Brain pericyte (primary cell): ENCODE data around the gene PDE4D.

Experiments
- DNase-seq: peaks from one replicate; pipeline ENCODE4 v3.0.0-alpha.2; 2012; ENCODE audit warnings: low read depth, low spot score

The PDE4D gene

DNA sequence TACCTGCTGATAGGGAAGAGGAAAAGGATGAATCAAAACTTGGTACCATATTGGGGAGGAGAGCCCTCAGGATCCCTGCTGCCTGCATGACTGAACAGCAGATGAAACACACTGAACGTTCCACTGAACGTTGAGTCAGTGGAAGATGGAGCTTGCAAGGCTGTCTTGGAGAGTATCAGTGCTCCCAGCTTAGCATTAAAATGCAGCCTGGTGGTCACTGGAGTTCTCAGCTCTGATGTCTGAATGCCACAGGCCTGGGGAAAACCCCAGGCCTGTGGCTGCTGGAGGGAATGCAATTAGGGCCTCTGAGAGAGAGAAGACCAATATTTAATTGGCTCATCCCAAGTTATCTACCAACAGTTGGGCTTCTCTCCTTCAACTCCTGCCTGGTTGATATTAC, 54.5 kb downstream of the PDE4D start:
- DNase-seq, result no peak

- no peak for DNase-seq
Measured at GRCh38 chr5:59838067-59838466, 55.5 kb downstream of the PDE4D start.

DNA sequence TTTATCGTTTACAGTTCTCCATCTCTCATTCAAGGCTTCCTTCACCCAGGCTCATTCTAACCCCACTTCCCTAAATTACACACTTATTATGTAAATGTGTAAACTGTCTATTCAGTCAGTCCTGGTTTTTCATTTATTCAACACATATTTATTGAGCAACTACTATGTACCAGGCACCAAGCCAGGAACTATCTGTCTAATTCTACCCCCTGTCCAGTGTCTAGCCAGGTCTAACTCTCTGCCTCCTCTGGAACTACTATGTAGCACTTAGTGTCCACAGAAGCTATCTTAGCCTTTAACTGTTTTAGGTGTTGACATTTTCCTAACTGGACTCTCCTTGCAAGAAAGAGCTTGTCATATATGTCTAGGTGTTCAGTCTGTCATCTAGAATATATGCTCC, 56.5 kb downstream of the PDE4D start:
- DNase-seq, result no peak

- DNase-seq, result no peak
Measured at GRCh38 chr5:59835800-59836199, 57.7 kb downstream of the PDE4D start.

DNA sequence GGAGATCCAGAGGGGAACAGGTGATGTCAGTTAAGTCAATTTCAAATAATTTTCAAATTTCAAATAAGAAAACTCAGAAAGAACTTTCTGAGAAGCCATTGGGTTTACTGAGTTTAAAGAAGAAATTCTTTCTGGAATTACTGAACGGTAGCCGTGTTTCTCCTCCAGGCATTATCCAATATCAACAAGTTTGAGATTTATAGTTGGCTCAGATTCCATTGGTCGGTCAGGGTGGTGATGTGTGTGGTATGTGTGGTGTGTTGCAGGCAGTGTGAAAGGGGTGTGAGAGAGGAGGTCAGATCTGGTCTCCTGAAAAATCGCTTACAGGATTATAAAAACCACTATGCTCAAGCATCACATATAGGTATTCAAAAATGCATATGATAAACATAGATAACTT, 60.1 kb downstream of the PDE4D start:
- DNase-seq, result no peak

DNA sequence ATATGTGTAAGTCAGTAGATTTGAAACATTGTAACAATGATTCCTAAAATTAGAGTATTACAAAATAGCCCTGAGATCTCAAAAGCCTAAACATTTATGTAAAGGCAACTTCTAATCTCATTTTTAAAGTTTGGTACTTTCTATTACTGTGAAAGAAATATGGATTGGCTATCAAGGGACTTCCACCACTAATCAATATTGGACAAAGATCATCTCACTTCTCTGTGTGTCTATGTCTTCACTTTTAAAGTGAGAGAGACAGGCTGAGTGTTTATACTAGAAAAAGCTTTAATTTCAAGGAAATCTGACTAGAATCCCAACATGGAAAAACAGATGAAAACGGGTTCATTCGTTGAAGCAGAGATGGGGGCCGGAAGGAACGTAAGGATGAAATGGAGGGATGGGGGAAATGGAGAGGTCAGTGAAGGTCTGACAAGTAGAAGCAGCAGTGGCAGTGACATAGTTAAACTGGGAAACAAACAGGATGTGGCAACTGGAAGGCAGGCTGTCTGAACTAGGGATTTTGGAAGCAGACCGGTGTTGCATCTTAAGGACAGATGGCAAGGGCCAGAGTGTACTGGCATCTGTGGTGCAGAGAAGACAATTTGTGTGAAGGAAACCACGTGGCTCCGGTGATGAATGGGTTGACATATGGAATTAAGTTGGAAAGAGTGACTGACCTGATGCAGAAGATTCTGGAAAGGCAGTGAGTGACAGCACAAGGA, 60.8 kb downstream of the PDE4D start:
- no peak for DNase-seq

DNA sequence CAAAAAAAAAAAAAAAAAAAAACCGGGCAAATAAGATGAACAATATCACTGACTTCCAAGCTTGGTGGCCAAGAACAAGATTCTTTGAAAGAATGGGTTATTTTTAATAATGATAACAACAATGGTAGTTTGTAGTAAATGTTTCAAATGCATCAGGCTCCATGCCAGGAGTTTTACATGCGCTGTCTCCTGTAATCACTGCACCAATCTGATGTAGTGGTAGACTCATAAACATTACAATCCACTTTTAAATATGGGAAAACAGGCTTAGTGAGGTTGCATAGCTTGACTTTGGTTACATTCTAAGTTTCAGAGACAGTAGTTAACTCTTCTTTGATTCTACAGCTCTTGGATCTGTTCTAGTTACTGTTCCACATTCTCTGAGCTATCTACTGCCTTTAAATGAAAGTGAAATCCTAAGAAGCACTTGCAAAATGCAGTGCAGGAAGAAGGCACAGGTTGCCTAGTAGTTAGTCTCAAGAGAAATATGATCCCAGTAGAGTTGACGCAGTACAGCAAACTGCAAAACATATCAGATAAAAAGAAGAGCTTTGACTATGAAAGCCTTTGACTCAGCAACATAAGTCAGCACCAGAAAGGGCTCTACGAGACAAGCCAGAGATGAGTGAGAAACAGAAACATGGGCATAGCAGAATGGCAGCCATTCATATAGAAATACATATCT, 62.1 kb downstream of the PDE4D start:
- DNase-seq, result no peak

GRCh38 chr5:59830536-59831200, 62.9 kb downstream of the PDE4D start:
- no peak for DNase-seq

DNA sequence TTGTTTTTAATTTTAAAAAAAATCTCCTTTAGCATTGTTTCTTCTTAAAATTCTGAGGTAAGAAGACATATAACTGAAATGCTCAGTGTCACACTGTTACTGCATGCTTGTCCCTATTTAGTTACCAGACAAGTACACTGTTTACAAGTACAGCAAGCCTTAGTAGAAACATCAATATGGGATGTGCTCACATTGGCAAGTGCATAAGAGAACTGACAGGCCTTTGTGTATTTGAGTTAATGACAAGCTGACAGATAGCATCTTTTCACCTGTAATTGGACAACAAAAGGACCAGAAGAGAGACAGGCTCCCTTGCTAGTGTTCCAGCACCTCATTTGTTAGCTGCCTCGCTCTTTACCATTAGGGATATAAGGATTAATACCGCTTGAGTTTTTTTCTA, 63.6 kb downstream of the PDE4D start:
- no peak for DNase-seq

DNA sequence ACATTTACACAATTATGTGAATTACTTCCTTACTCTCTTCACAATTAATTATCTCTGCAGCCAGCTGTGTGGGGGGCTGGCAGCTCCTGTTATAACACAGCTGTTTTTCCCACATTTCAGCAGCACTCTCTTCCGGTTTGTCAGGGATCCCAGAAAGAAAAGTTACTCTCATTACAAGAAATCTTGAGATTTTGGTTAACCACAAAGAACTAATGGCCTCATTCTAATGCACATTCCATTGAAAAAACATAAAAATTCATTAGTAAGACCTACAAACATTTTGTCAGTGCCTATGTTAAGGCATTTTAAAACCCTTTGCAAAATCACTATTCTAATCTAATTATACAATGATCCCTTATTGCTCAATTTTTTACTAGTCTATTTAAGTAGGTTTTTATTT, 64.1 kb downstream of the PDE4D start:
- DNase-seq, result no peak

- no peak for DNase-seq
Measured at GRCh38 chr5:59828623-59829022, 64.9 kb downstream of the PDE4D start.

- no peak for DNase-seq
Measured at GRCh38 chr5:59826996-59827395, 66.5 kb downstream of the PDE4D start.

DNA sequence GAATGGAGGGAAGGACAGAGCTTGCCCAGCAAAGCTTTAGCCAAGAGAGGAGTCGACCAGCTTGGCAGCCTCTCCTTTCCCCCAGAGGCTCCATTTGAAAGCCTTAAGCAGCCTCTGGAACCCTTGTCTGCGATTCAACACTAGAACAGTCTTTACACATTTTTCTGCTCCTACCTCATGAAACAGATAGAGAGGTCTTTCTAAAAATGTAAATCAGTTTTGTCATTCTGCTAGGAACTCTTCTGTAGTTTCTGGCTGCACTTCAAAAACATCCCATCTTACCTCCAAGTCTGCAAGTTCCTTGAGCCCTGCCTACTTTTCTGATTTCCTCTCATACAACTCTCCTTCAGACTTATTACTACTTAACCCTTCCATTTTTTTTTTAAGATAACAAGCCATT, 70.1 kb downstream of the PDE4D start:
- DNase-seq, result no peak

DNA sequence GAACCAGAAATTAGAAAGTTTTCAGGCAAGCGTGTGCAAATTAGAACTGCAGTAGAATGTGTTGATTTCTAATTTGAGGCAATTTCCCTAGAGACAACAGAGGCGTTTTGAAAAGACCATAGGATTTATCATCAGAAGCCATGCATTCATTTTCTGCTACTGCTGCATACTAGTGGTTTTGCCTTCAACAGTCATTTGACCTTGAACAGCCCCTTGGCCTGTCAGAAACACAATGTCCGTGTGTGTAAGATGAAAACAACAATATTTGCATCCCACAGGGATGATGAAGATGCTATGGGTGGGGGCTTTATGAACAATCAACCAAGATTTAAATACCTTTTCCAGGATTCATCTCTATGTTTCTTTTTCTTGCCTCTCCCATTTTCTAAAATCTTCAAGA, 73.7 kb downstream of the PDE4D start:
- no peak for DNase-seq

DNA sequence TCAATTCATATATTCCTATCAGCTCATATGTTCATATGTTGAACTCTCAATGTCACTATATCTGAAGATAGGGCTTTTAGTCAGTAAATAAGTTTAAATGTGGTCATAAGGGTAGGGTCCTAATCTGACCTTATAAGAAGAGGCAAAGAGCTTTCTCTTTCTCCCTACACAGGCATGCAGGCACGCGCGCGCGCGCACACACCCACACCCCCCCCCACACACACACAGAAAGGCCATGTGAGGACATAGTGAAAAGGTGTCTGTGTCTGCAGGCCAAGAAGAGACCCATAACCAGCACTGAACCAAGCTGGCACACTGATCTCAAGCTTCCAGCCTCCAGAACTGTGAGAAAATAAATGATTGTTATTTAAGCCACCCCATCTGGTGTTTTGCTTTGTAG, 76.0 kb downstream of the PDE4D start:
- no peak for DNase-seq

GRCh38 chr5:59816654-59817300, 76.7 kb downstream of the PDE4D start:
- DNase-seq, result no peak

GRCh38 chr5:59814537-59814872, 79.0 kb downstream of the PDE4D start:
- no peak for DNase-seq

DNA sequence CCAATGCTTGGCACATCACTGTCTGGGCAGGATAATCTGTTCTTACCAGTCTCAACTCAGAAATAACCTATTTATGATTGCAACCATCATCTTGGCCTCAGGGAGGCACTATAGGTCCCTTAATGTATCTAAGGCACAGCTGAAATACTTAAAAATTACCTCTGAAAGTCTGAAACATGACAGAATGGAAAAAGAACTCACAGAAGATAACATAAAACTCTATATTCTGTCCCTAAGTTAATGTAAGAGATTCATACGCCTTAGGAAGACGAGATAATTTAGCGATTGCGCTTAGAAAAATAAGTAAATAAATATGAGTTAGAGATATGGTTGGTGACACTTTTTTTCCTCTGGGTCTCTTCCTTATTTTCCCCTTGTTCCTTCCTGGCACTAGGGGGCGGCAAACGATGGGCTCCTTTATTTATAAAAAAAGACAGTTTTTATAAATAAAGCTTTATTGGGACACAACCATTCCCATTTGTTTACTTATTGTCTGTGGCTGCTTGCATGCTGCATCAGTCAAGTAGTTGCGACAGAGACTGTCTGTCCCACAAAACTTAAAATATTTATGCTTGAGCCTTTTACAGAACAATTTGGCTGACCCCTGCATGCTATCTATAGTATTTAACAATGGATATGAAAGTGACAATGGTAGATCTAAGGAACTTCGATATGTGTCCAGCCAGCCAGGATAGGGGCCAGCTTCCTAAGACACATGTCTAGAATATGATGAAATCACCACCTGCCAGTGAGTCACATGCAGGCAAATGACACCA, 79.6 kb downstream of the PDE4D start:
- DNase-seq, result no peak

GRCh38 chr5:59810041-59810440, 83.5 kb downstream of the PDE4D start:
- no peak for DNase-seq

GRCh38 chr5:59807806-59808205, 85.7 kb downstream of the PDE4D start:
- no peak for DNase-seq

GRCh38 chr5:59800347-59800893, 93.1 kb downstream of the PDE4D start:
- DNase-seq, result no peak
